Mucosa of gallbladder (tissue), 1 donor: ENCODE measurements around the gene TTLL8. TPM values are rescaled to one million over a fixed set of nuclear protein-coding genes. Genes with fewer than 3 reads are reported as not detected.

ENCODE experiments used
- DNase-seq: peaks from one replicate; pipeline ENCODE4 v3.0.0-alpha.2; 2020; ENCODE audit warnings: low spot score
- total RNA-seq: library from RNA; stranded (reverse); gene quantifications from one replicate; pipeline ENCODE4 v1.2.1, GENCODE V29; 2021
- donor health status: DM: no; HTN: no; CAD: no.

Gene TTLL8
- total RNA-seq, 1 donor from 2014 or later = not detected

DNA sequence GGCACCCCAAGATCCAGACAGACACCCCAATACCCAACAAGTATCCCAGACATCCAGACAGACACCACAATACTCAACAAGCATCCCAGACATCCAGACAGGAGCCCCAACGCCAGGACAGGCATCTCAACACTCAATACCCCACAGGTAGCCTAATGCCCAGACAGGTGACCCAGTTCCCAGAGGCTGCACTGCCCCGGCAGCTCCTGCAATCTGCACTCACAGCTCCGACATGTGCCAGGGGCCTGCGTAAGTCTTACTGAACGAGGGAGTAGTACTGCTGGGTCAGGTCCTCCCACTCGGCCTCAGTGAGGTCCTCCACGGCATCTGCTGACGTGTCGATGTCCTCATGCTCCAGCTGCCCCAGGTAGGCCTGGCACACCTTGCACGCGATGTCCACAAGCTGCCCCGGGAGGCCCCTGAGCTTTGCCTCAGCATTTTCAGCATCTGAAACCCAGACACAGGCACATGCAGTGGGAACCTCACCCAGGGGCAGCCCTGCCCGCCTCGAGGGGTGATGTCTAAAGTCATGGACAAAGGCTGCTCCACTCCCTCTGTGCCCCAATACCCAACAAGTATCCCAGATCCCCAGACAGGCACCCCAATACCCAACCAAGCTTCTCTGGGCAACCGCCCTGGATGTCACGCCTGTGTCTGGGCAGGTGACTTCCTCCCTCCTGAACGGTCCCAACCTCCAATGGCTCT lies 16.6 kb downstream of the TTLL8 start:
- DNase-seq = no peak

- no peak for DNase-seq
Observed at GRCh38 chr22:50040717-50041116, 17.4 kb downstream of the TTLL8 start.

GRCh38 chr22:50039669-50040443 lies 18.2 kb downstream of the TTLL8 start:
- no peak for DNase-seq

DNA sequence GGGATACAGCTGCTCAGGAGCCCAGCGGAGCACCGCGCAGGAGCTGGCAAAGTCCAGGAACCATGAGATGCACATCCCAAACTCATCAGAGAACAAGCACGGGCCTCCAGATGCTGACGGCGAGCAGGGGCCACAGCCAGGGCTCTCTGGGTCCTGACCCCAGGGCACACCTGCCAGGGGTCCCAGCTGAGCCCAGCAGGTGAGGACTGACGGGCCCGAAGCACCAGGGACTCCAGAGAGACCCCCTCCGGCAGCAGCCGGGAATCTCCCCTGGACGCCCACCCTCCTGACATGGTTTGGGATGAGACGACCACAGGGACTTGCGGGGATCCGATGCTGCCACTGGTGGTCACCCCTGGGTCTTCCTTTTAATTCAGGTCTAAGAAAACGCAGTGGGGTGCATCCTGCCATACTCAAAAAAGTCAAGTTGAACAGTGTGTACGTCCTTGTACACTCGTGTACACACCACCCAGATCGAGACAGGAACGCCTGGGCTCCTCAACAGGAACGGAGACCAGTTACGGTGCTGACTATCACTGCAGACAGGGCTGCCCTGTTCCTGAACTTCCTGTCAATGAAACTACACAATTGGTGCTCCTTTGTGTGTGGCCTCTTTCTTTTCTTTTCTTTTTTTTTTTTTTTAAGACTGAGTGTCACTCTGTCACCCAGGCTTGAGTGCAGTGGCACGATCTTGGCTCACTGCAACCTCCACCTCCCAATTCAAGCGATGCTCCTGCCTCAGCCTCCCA lies 21.9 kb downstream of the TTLL8 start:
- no peak for DNase-seq

- DNase-seq = no peak
Observed at GRCh38 chr22:50035131-50035881, 22.8 kb downstream of the TTLL8 start.

DNA sequence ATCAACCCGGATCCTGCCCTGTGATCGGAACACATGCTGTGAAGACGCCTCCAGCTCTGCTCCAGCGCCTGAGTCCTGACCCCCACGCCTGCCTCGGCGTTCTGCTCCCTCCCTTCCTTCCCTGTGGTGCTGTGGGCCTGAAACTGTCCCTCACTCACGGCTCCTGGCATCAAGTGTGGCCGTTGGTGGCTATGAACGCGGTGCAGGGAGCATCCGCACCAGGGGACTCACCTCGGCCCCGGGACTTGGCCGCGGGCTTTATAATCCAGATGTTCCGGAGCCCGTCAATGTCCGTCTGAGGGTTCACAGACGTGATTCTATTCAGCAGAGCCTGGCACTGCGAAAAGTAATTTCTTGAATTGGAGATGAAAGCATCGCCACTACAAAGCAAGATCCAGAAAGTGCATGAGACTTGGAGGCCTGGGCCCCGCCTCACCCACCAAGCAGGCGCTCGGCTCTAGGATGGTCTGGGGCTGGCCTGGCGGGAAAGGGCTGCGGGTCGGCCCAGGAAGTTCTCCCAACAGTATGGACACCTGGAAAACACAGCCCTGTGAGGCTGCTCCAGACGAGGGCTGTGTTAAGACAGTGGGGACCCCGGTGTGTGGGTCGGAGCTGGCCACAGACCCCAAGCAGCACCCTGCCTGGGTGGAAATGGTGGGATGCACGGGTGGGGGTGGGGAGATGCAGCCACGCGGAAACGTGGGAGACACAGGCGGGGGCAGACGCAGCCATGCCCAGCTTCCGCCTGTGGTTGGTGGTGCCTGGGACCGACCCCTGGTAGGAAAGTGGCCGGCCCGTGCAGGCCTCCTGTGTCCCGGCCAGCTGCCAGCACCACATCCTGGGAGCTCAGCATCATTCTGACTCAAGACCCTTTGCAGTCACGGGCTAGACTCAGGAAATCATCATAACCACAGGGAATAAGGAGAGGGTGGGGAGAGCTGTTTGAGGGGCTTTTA lies 23.7 kb downstream of the TTLL8 start:
- DNase-seq = no peak

DNA sequence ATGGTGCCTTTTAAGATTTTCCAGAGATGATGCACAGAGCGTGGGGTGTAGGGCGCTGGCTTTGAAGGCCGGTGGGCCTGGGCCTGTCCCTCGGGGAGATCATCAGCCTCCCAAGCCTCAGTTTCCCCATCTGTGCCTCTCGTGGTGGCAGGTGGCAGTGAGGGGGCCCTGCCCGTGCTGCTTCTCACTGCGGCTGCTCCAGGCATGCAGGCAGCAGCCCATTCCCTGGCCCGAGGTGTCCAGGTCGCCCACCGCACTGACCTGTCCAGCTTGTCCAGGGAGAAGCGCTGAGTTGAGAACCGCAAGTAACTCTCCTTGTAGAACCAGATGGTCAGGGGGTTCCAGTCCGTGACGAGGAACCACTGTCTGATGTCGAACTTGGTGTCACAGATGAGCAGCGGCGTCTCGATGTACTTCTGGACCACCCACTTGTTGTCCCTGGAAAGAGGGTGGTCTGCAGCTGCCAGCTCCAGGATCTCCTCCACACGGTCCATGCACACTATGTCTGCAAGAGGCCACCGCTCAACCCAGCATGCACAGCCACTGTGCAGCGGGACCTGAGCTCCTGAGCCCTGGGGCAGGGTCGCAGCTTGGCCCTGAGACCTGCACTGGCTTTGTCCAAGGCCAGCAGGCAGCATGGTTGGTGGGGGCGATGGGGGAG lies 25.0 kb downstream of the TTLL8 start:
- DNase-seq = no peak

DNA sequence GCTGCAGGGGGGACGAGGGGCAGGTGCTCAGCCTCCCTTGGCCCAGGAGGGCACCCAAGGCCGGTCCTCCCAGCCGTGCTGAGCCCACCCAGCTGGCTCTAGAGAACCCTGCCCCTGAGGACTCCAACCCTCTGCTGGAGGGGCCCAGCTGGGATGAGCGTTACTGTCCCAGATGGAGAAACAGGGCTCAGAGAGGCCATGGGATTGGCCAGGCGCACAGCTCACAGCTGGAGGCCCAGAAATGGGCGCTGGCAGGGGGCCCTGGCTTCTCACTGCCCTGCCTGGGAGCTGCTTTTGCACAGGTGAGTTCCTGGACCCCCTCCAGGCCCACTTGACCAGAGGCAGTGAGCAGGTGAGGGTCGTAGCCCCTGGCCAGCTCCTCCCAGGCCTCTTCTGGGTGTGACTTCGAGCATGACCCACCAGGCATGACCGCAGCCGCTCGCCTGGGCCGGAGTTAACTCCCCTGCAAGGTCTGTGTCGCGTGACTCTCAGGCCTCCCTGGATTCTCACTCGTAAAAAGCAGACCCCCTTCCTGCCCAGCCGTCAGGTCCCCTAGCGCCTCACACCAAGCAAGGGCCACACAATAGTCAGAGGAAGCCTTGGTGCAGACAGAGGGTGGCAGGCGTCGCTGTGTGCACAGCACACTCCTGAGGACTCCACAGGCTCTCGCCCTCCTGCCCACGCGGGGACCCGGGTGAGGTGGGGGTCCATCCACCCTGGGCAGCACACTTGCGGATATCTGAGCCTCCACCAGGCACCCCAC lies 25.8 kb downstream of the TTLL8 start:
- DNase-seq = no peak

DNA sequence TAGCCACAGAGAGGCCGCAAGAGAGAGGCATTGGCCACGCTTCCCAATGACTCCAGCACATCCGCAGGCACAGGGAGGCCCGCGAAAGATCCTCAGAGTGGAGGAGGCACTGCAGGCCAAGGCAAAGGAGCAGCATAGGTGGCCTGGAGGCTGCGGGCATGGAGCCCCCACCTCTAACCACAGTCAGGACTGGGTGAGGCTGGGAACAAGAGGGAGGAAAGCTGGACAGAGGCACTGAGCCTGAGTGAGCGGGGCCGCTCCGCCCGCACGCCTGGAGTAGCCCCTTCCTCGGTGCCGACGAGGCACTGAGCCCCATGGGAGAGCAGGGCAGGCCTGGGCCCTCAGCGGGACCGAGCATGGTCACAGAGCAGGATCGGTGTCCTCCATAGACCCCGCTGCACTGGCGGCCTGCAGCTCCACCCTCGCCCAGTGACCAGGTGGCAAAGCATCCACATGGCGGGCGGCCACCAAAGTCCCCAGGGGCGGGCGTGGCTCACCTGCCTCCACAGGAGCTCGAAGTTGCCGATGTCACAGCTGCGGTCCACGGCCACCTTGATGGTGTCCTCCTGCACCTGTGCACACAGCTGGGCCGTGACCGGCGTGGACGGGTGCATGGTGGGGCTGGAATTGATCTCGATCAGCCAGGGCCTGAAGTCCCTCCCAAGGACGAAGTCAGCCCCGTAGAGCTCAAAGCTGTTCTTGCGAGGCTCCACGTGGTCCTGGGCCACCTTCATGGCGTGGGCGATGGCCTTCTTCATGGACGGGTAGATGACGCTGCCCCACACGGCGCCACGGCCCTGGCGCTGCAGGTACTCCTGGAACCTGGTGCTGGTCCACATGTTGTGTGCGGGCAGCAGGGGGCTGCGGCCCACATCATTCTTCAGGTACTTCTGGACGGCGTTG lies 26.7 kb downstream of the TTLL8 start:
- no peak for DNase-seq

DNA sequence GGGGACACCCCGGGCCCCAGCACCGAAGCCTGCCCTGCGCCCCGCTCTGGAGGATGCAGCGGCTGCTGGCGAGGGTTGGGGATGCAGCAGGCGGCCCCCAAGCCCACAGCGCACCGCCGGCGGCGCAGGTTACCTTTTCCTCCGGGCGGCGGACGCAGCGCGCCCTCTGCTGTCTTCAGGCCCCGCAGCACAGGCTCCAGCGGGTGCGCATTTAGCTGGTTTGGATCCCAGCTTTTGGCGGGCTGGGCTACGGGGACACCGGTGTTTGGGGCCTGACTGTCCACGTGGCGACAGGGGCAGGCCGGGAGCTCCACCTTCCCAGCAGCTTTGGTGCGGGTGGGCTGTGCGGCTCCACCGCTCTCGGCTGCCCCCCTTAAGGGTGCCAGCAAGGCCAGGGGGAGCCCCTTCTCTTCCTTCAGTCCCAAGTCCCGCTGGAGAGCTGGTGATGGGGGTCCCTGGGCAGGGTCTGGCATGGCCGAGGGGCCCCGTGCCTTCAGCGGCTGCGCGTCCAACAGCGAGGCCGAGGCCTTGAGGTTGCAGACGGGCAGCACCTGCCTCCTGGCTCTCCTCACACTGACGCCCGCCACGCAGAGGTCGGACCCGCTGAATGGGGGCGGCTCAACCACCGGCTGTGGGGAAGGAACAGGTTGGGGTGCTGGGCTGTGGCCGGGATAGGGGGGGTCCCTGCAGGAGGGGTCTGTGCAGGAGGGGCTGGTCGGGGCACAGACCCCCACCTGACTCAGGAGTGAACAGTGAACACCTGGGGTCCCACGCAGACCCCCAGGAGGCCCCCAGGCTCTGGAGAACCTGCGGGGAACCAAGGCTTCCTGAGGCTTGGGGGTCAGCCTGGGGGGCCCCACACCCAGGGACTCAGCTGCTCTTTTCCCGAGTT lies 27.6 kb downstream of the TTLL8 start:
- peak; percentile 59 for DNase-seq

GRCh38 chr22:50027639-50028537 lies 30.2 kb downstream of the TTLL8 start:
- no peak for DNase-seq

GRCh38 chr22:50025993-50026392 lies 32.1 kb downstream of the TTLL8 start:
- DNase-seq = no peak

DNA sequence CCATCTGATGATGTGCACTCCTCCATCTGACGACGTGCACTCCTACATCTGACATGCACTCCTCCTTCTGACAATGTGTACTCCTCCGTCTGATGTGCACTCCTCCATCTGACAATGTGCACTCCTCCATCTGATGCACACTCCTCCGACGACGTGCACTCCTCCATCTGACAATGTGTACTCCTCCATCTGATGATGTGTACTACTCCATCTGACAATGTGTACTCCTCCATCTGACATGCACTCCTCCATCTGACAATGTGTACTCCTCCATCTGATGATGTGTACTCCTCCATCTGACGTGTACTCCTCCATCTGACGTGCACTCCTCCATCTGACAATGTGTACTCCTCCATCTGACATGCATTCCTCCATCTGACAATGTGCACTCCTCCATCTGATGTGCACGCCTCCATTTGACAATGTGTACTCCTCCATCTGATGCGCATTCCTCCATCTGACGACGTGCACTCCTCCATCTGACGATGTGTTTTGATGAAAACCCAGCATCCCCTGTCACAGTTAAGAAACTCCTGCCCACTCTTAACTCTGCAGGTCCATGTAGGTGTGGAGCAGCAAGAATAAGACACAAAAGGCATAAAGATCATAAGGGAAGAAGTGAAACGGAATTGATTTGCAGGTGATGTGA lies 35.8 kb downstream of the TTLL8 start:
- DNase-seq = no peak

DNA sequence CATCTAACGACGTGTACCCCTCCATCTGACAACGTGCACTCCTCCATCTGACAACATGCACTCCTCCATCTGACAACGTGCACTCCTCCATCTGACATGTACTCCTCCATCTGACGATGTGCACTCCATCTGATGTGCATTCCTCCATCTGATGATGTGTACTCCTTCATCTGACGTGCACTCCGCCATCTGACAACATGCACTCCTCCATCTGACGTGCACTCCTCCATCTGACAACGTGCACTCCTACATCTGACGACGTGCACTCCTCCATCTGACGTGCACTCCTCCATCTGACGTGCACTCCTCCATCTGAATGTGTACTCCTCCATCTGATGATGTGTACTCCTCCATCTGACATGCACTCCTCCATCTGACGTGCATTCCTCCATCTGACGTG lies 37.5 kb downstream of the TTLL8 start:
- DNase-seq = no peak

DNA sequence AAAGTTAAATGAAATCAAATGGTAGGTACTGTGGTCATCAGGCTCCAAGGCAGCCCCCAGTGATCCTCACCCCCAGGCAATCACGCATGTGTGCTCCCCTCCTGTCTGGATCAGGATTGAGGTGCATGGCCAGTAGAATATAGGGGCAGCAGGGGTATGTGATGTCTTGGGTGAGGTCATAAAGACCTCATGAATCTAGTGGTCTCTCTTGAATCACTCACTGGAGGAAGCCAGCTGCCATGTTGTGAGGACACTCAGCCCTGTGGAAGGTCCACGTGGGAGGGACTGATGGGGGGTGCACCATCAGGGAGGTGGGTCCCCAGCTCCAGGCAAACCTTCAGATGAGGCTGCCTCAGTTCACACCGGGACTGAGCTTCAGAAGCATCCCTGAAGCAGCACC lies 38.8 kb downstream of the TTLL8 start:
- DNase-seq = no peak
